ENCODE measurements around the gene ELAVL2. TPM values are rescaled to one million over a fixed set of nuclear protein-coding genes. Genes with fewer than 3 reads are reported as not detected.
A peak's percentile ranks its signal among the peaks of the same experiment; 100 is the strongest.

ELAVL2 gene
- total RNA-seq, 1 donor from 2014 or later, result 0.26 TPM

- peak; percentile 16 for TF ChIP-seq CTCF (IDR thresholded peaks at IDR 0.05; ENCODE audit: insufficient read depth, low read length, severe bottlenecking)
Observed at GRCh38 chr9:23702311-23702922, 123.6 kb downstream of the ELAVL2 start.

GRCh38 chr9:23701291-23701690 lies 124.7 kb downstream of the ELAVL2 start:
- Histone ChIP-seq H3K36me3 (ENCODE audit: control insufficient read depth, insufficient read depth, low read length) (no peaks in the 10 kb centered on the region), H3K27me3 (ENCODE audit: control insufficient read depth, insufficient read depth, low read length) (no peaks in the 10 kb centered on the region), H3K4me3 (ENCODE audit: low read depth, low read length) (no peak overlapping the region)
- no peak for DNase-seq (ENCODE audit: low read depth)
- FAIRE-seq, result no peak
- no peak for TF ChIP-seq CTCF (IDR thresholded peaks at IDR 0.05; ENCODE audit: insufficient read depth, low read length, severe bottlenecking)

More at GRCh38 chr9:23702311-23702922, 123.6 kb downstream of the ELAVL2 start:
- no peak for FAIRE-seq
- DNase-seq (ENCODE audit: low read depth), result peak; percentile 60
- Histone ChIP-seq H3K36me3 (ENCODE audit: control insufficient read depth, insufficient read depth, low read length) (no peaks in the 10 kb centered on the region), H3K4me3 (ENCODE audit: low read depth, low read length) (no peak overlapping the region), H3K27me3 (ENCODE audit: control insufficient read depth, insufficient read depth, low read length) (no peaks in the 10 kb centered on the region)

- no peak for TF ChIP-seq CTCF (IDR thresholded peaks at IDR 0.05; ENCODE audit: insufficient read depth, low read length, severe bottlenecking)
- FAIRE-seq (no peak), DNase-seq (ENCODE audit: low read depth) (no peak)
- no peaks in the 10 kb centered on the region for H3K36me3 ChIP-seq (ENCODE audit: control insufficient read depth, insufficient read depth, low read length)
- H3K4me3 ChIP-seq (ENCODE audit: low read depth, low read length), result no peak overlapping the region
- H3K27me3 ChIP-seq (ENCODE audit: control insufficient read depth, insufficient read depth, low read length), result no peaks in the 10 kb centered on the region
Observed at GRCh38 chr9:23700359-23700758, 125.7 kb downstream of the ELAVL2 start.

- DNase-seq (ENCODE audit: low read depth) (no peak), FAIRE-seq (no peak)
- no peak for TF ChIP-seq CTCF (IDR thresholded peaks at IDR 0.05; ENCODE audit: insufficient read depth, low read length, severe bottlenecking)
- Histone ChIP-seq H3K36me3 (ENCODE audit: control insufficient read depth, insufficient read depth, low read length) (no peaks in the 10 kb centered on the region), H3K4me3 (ENCODE audit: low read depth, low read length) (no peak overlapping the region), H3K27me3 (ENCODE audit: control insufficient read depth, insufficient read depth, low read length) (no peaks in the 10 kb centered on the region)
Observed at GRCh38 chr9:23698161-23698560, 127.9 kb downstream of the ELAVL2 start.

GRCh38 chr9:23695572-23695971 lies 130.5 kb downstream of the ELAVL2 start:
- FAIRE-seq (no peak), DNase-seq (ENCODE audit: low read depth) (peak; percentile 87)
- Histone ChIP-seq H3K27me3 (ENCODE audit: control insufficient read depth, insufficient read depth, low read length) (no peaks in the 10 kb centered on the region), H3K4me3 (ENCODE audit: low read depth, low read length) (no peak overlapping the region), H3K36me3 (ENCODE audit: control insufficient read depth, insufficient read depth, low read length) (no peaks in the 10 kb centered on the region)
- no peak for TF ChIP-seq CTCF (IDR thresholded peaks at IDR 0.05; ENCODE audit: insufficient read depth, low read length, severe bottlenecking)

GRCh38 chr9:23693374-23693773 lies 132.7 kb downstream of the ELAVL2 start:
- no peak overlapping the region for H3K4me3 ChIP-seq (ENCODE audit: low read depth, low read length)
- no peaks in the 10 kb centered on the region for H3K36me3 ChIP-seq (ENCODE audit: control insufficient read depth, insufficient read depth, low read length)
- H3K27me3 ChIP-seq (ENCODE audit: control insufficient read depth, insufficient read depth, low read length), result no peaks in the 10 kb centered on the region
- no peak for TF ChIP-seq CTCF (IDR thresholded peaks at IDR 0.05; ENCODE audit: insufficient read depth, low read length, severe bottlenecking)
- no peak for FAIRE-seq
- DNase-seq (ENCODE audit: low read depth), result no peak
